GM12878 (cell line): Measurements from ENCODE around the gene MSI2. TPM values are rescaled to one million over a fixed set of nuclear protein-coding genes. Genes with fewer than 3 reads are reported as not detected.

Experiments used
- ATF7 ChIP-seq: fragments of 450-650 bp; IDR thresholded peaks from 2 replicates; pipeline ENCODE4 v1.6.1; 2016; ENCODE audit warnings: low read depth, mild to moderate bottlenecking
- BHLHE40 ChIP-seq, 2 experiments: fragments of 450-650 bp in 1 of 2; IDR thresholded peaks; 2 replicates each; pipeline ENCODE4 v1.6.1; 2011 to 2017; ENCODE audit warnings: low read depth in 2 of 2, borderline replicate concordance in 1 of 2, improper control_type of control experiment in 1 of 2, low read length in 1 of 2, mild to moderate bottlenecking in 1 of 2
- CHD2 ChIP-seq: IDR thresholded peaks from 2 replicates; pipeline ENCODE4 v1.6.1; 2011; ENCODE audit warnings: low read depth, low read length, improper control_type of control experiment, borderline replicate concordance
- FOS ChIP-seq: IDR thresholded peaks from 3 replicates; pipeline ENCODE4 v1.6.1; 2011; ENCODE audit warnings: borderline replicate concordance; ENCODE audit not compliant: insufficient read length; ENCODE audit errors: extremely low read depth
- FOXM1 ChIP-seq: IDR thresholded peaks from 2 replicates; pipeline ENCODE4 v1.6.1; 2012; ENCODE audit warnings: low read depth, mild to moderate bottlenecking, inconsistent platforms, low read length, moderate library complexity
- IRF4 ChIP-seq: IDR thresholded peaks from 2 replicates; pipeline ENCODE4 v1.6.1; 2011; ENCODE audit warnings: low read depth, low read length
- MEF2B ChIP-seq: fragments of 450-650 bp; IDR thresholded peaks from 2 replicates; pipeline ENCODE4 v1.6.1; 2018; ENCODE audit warnings: mild to moderate bottlenecking, moderate library complexity; ENCODE audit not compliant: partially characterized antibody, poor library complexity, severe bottlenecking
- MXI1 ChIP-seq: fragments of 150-350 bp; IDR thresholded peaks from 2 replicates; pipeline ENCODE4 v1.6.1; 2011; ENCODE audit warnings: low read depth, mild to moderate bottlenecking, inconsistent platforms, low read length, improper control_type of control experiment
- MYB ChIP-seq: fragments of 150-350 bp; IDR thresholded peaks from 2 replicates; pipeline ENCODE4 v1.6.1; 2014; ENCODE audit warnings: mild to moderate bottlenecking, low read depth, low read length, borderline replicate concordance
- NFYB ChIP-seq: IDR thresholded peaks from 2 replicates; pipeline ENCODE4 v1.6.1; 2011; ENCODE audit warnings: low read depth, mild to moderate bottlenecking, low read length, improper control_type of control experiment, moderate library complexity; ENCODE audit not compliant: insufficient read depth
- PAX5 ChIP-seq: IDR thresholded peaks from 2 replicates; pipeline ENCODE4 v1.6.1; 2011; ENCODE audit warnings: low read depth, low read length, borderline replicate concordance
- POLR2AphosphoS5 ChIP-seq: IDR thresholded peaks from 2 replicates; pipeline ENCODE4 v1.6.1; 2011; ENCODE audit warnings: mild to moderate bottlenecking, low read length, inconsistent platforms
- POU2F2 ChIP-seq: IDR thresholded peaks from 3 replicates; pipeline ENCODE4 v1.6.1; 2011; ENCODE audit warnings: low read depth, mild to moderate bottlenecking, low read length, borderline replicate concordance
- SMC3 ChIP-seq: IDR thresholded peaks from 2 replicates; pipeline ENCODE4 v1.6.1; 2011; ENCODE audit warnings: low read length, improper control_type of control experiment, borderline replicate concordance
- TARDBP ChIP-seq: IDR thresholded peaks from 2 replicates; pipeline ENCODE4 v1.6.1; 2016; ENCODE audit warnings: borderline replicate concordance
- ZNF274 ChIP-seq: IDR thresholded peaks from one replicate; pipeline ENCODE4 v1.8.0; 2011; ENCODE audit not compliant: insufficient read length, insufficient read depth
- polyA plus RNA-seq, 11 experiments: library from polyadenylated mRNA; depleted of rRNA in 4 of 11; unstranded in 6 of 11; stranded (reverse) in 5 of 11; fragments of >200 nt; fragmentation: Nextera tagmentation in 4 of 11; fragmentation: Illumina TruSeq in 1 of 11; extraction: Ambion mirVana in 4 of 11; extraction: Trizol in 1 of 11; gene quantifications; 1 replicate in 1 of 11; 2 replicates in 10 of 11; pipeline versions ENCODE4 v1.2.1 to v1.2.3, GENCODE V29; 2011 to 2016; ENCODE audit warnings: inconsistent platforms in 2 of 11, missing spikeins in 2 of 11, low read depth in 1 of 11
- total RNA-seq, 4 experiments: library from RNA; depleted of rRNA in 3 of 4; stranded (reverse); fragments of >200 nt in 3 of 4; fragmentation: Illumina TruSeq in 1 of 4; extraction: Trizol in 1 of 4; gene quantifications; 2 replicates each; pipeline versions ENCODE4 v1.2.1 to v1.2.3, GENCODE V29; 2013 to 2021
- TF ChIP-seq, protein P1 (sequence below): fragments of 450-650 bp; IDR thresholded peaks from 2 replicates; pipeline ENCODE4 v1.6.1; 2017; ENCODE audit warnings: mild to moderate bottlenecking, moderate library complexity
- TF ChIP-seq, protein P2 (sequence below): fragments of 450-650 bp; IDR thresholded peaks from 2 replicates; pipeline ENCODE4 v1.6.1; 2018; ENCODE audit warnings: mild to moderate bottlenecking, low read depth, moderate library complexity; ENCODE audit not compliant: partially characterized antibody
- TF ChIP-seq, protein P3 (sequence below): IDR thresholded peaks from 2 replicates; pipeline ENCODE4 v1.6.1; 2012; ENCODE audit warnings: low read length, inconsistent platforms
- TF ChIP-seq, protein P4 (sequence below): fragments of 450-650 bp; IDR thresholded peaks from 2 replicates; pipeline ENCODE4 v1.6.1; 2016; ENCODE audit warnings: mild to moderate bottlenecking

Gene MSI2
- total and polyA plus RNA-seq, 10 of the 15 experiments (the other 5 are each of a cell fraction or from before 2014, with no cell fraction given), result 6.1 to 76.1 (median 42.0) TPM

DNA sequence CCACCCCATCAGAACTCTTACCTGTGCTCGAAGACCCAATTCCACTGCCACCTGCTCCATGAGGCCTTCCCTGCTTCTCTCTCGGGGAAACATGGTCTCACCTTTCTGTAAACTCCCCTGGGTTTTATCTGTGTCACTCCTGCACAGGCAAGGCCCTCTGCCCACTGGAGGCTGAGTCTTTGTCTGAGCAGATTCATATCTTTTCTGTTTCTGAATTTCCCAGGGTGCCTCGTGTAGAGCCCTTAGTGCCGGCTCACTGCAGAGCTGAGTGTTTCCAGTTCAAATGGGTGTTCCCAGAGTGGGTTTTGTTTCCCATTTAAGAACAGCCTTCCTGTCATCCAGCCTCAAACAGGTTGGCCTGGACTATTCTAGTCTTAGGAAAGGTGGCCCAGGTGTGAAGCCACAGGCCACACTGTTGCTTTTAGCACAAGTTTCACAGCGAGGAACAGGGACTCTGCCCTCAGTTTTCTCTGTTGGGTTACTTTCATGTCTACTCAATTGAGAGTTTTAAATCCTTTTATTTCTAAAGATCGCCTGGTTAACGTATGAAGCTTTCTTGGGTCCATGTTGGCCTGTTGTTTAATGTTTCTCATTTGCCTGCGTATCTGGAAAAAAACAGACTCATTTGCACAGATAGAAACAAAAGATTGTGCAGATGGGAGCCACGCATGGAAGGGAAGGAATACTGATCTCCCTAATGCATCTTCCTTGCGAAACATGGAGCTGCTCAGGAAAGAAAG is 228.7 kb downstream of the MSI2 start (continued):
- TF ChIP-seq PAX5 (no peak), FOXM1 (no peak), MXI1 (no peak), FOS (no peak), POLR2AphosphoS5 (no peak), ATF7 (no peak), MYB (no peak), ZNF274 (no peak), IRF4 (no peak), TARDBP (no peak), MEF2B (peak; percentile 28), BHLHE40 (IDR thresholded peaks at IDR 0.05; ENCODE audit: borderline replicate concordance in 1 of 2, low read depth in 2 of 2, low read length in 1 of 2) (0 out of 4 replicates have a peak, but pooled peaks of 1 of the 2 experiments have one; percentile 38), CHD2 (no peak), NFYB (no peak), SMC3 (no peak), POU2F2 (no peak)
- TF ChIP-seq, protein P1, sequence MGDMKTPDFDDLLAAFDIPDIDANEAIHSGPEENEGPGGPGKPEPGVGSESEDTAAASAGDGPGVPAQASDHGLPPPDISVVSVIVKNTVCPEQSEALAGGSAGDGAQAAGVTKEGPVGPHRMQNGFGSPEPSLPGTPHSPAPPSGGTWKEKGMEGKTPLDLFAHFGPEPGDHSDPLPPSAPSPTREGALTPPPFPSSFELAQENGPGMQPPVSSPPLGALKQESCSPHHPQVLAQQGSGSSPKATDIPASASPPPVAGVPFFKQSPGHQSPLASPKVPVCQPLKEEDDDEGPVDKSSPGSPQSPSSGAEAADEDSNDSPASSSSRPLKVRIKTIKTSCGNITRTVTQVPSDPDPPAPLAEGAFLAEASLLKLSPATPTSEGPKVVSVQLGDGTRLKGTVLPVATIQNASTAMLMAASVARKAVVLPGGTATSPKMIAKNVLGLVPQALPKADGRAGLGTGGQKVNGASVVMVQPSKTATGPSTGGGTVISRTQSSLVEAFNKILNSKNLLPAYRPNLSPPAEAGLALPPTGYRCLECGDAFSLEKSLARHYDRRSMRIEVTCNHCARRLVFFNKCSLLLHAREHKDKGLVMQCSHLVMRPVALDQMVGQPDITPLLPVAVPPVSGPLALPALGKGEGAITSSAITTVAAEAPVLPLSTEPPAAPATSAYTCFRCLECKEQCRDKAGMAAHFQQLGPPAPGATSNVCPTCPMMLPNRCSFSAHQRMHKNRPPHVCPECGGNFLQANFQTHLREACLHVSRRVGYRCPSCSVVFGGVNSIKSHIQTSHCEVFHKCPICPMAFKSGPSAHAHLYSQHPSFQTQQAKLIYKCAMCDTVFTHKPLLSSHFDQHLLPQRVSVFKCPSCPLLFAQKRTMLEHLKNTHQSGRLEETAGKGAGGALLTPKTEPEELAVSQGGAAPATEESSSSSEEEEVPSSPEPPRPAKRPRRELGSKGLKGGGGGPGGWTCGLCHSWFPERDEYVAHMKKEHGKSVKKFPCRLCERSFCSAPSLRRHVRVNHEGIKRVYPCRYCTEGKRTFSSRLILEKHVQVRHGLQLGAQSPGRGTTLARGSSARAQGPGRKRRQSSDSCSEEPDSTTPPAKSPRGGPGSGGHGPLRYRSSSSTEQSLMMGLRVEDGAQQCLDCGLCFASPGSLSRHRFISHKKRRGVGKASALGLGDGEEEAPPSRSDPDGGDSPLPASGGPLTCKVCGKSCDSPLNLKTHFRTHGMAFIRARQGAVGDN, result peak; percentile 96
- TF ChIP-seq, protein P2, sequence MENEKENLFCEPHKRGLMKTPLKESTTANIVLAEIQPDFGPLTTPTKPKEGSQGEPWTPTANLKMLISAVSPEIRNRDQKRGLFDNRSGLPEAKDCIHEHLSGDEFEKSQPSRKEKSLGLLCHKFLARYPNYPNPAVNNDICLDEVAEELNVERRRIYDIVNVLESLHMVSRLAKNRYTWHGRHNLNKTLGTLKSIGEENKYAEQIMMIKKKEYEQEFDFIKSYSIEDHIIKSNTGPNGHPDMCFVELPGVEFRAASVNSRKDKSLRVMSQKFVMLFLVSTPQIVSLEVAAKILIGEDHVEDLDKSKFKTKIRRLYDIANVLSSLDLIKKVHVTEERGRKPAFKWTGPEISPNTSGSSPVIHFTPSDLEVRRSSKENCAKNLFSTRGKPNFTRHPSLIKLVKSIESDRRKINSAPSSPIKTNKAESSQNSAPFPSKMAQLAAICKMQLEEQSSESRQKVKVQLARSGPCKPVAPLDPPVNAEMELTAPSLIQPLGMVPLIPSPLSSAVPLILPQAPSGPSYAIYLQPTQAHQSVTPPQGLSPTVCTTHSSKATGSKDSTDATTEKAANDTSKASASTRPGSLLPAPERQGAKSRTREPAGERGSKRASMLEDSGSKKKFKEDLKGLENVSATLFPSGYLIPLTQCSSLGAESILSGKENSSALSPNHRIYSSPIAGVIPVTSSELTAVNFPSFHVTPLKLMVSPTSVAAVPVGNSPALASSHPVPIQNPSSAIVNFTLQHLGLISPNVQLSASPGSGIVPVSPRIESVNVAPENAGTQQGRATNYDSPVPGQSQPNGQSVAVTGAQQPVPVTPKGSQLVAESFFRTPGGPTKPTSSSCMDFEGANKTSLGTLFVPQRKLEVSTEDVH, result no peak
- TF ChIP-seq, protein P3, sequence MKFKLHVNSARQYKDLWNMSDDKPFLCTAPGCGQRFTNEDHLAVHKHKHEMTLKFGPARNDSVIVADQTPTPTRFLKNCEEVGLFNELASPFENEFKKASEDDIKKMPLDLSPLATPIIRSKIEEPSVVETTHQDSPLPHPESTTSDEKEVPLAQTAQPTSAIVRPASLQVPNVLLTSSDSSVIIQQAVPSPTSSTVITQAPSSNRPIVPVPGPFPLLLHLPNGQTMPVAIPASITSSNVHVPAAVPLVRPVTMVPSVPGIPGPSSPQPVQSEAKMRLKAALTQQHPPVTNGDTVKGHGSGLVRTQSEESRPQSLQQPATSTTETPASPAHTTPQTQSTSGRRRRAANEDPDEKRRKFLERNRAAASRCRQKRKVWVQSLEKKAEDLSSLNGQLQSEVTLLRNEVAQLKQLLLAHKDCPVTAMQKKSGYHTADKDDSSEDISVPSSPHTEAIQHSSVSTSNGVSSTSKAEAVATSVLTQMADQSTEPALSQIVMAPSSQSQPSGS, result no peak
- TF ChIP-seq, protein P4, sequence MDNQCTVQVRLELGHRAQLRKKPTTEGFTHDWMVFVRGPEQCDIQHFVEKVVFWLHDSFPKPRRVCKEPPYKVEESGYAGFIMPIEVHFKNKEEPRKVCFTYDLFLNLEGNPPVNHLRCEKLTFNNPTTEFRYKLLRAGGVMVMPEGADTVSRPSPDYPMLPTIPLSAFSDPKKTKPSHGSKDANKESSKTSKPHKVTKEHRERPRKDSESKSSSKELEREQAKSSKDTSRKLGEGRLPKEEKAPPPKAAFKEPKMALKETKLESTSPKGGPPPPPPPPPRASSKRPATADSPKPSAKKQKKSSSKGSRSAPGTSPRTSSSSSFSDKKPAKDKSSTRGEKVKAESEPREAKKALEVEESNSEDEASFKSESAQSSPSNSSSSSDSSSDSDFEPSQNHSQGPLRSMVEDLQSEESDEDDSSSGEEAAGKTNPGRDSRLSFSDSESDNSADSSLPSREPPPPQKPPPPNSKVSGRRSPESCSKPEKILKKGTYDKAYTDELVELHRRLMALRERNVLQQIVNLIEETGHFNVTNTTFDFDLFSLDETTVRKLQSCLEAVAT, result no peak
